Prostate gland (tissue), 2 donors: ENCODE results near the gene RPL29. TPM values are rescaled to one million over a fixed set of nuclear protein-coding genes. Genes with fewer than 3 reads are reported as not detected.

Experiments used
- DNase-seq: peaks from one replicate; pipeline ENCODE4 v3.0.0-alpha.2; 2019; ENCODE audit warnings: low spot score
- H3K27ac ChIP-seq, 2 donors: fragments of 200-600 bp; sonication (generic); 2 replicates each; pipeline ENCODE4 v1.5.1; 2017 to 2019
- H3K27me3 ChIP-seq: fragments of 200-600 bp; sonication (generic); replicated peaks from 2 replicates; pipeline ENCODE4 v1.5.1; 2019; ENCODE audit not compliant: insufficient read depth
- H3K36me3 ChIP-seq, 2 donors: fragments of 200-600 bp; sonication (generic); 1 replicate in 1 of 2; 2 replicates in 1 of 2; pipeline versions ENCODE4 v1.5.1 to v1.8.1; 2017 to 2019
- H3K4me1 ChIP-seq: fragments of 200-600 bp; sonication (generic); replicated peaks from 2 replicates; pipeline ENCODE4 v1.5.1; 2019
- H3K4me3 ChIP-seq, 2 donors: fragments of 200-600 bp; sonication (generic); 2 replicates each; pipeline ENCODE4 v1.5.1; 2017 to 2019
- H3K9me3 ChIP-seq: fragments of 200-600 bp; sonication (generic); 2 replicates; pipeline ENCODE4 v1.5.1; 2017
- POLR2A ChIP-seq: fragments of 450-650 bp; IDR thresholded peaks from one replicate; pipeline ENCODE4 v1.6.1; 2016; ENCODE audit warnings: antibody characterized with exemption, mild to moderate bottlenecking
- POLR2AphosphoS5 ChIP-seq: sonication (generic); formaldehyde crosslinking; IDR thresholded peaks from one replicate; pipeline ENCODE4 v1.6.1; 2017; ENCODE audit warnings: antibody characterized with exemption
- WGBS: methylation state at CpG from one replicate; pipeline ENCODE4 v1.1.5; 2018; 5-methylcytosine and 5-hydroxymethylcytosine counted together
- intact Hi-C: fragments of 100-400 bp; cut with DNase I; formaldehyde crosslinking; loops from one replicate; pipeline ENCODE4 v1.14.2; 2022
- total RNA-seq, 2 donors: library from RNA; depleted of rRNA; stranded (reverse); fragments of >200 nt; gene quantifications; one replicate each; pipeline ENCODE4 v1.1.0, GENCODE V29; 2016
- TF ChIP-seq, protein P1 (sequence below), 4 experiments: fragments of 200-600 bp in 2 of 4; fragments of 450-650 bp in 2 of 4; sonication (generic) in 2 of 4; IDR thresholded peaks; 1 replicate in 3 of 4; 2 replicates in 1 of 4; pipeline ENCODE4 v1.5.1; 2016 to 2019; ENCODE audit warnings: antibody characterized with exemption in 4 of 4, mild to moderate bottlenecking in 2 of 4, moderate library complexity in 2 of 4

The RPL29 gene
- total RNA-seq, 2 donors from 2014 or later: 1,249 to 2,015 TPM

DNA sequence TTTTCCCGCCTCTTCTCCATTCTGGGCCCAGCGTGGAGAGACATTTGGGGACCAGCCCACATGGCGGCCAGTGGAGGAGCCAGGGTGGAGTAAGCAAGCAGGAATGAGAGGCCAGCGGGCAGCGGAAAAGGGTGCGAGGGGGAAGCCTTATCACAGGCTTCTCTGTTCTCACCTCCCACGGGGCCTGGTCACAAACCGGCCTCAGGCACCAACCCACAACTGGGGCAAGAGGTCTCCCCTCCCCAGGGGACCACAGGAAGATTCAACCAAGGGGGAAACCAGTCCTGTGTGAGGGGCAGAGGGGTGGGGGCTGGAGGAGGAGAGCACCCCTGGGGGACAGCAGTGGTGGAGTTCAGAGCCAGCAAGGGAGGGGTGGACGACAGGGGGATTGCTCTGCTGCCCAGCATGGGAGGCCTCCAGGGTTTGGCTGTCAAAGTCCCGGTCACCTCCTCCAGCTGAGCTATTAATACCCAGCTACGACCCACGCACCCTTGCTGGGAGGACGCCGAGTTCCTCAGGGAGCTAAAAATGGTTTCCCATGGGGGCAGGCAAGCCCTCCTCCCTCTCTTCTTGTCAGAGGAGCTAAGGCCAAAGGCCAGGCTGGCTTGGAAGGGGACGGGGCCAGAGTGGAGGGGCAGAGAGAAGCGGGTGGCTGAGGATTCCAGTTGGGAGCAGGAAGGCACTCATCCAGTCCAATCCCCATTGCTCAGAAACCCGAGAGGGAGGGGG is 23.8 kb upstream of the RPL29 start:
- 58% methylated on average over 17 of the region's 17 CpGs for WGBS
- no peak overlapping the region for H3K4me3 ChIP-seq
- no peaks in the 10 kb centered on the region for H3K36me3 ChIP-seq
- no peaks in the 10 kb centered on the region for H3K27me3 ChIP-seq
- intact Hi-C loops: loop anchor here (5.0 kb wide), 1 partner anchor 33 kb away; no protein-coding TSS in a partner anchor
- DNase-seq: no peak
- peak overlapping the region; percentile 31 to 34 for H3K27ac ChIP-seq
- H3K4me1 ChIP-seq: no peaks in the 10 kb centered on the region
- no peaks in the 10 kb centered on the region for H3K9me3 ChIP-seq
- TF ChIP-seq POLR2AphosphoS5 (peak; percentile 43), POLR2A (no peak)

DNA sequence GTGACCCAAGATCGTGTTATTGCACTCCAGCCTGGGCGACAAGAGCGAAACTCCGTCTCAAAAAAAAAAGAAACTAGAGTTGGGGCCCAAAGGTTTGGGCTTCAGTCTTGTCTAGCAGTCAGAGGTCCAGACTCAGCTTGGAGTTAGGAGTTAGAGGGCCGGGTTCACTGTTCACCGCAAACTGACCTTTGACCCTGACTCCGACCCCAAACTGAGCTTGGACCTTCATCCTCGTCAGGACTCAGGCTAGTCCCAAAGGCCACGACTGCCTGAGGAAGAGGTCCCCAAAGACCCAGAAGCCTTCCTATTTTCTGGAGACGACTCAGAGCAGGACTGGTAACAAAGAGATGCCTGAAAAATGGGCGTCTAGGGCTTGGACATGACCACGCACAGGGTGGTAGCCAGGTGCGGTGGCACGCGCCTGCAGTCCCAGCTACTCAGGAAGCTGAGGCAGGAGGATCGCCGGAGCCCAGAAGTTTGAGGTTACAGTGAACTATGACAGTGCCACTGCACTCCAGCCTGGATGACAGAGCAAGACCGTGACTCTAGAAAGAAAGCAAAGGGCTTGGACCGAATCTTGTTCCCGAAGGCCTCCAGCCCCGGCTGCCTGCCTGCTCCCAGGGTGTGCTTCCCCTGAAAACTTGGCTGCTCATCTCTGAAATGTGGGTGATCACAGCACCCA is 22.8 kb upstream of the RPL29 start:
- no peaks in the 10 kb centered on the region for H3K36me3 ChIP-seq
- H3K9me3 ChIP-seq: no peaks in the 10 kb centered on the region
- TF ChIP-seq POLR2A: no peak
- TF ChIP-seq, protein P1, sequence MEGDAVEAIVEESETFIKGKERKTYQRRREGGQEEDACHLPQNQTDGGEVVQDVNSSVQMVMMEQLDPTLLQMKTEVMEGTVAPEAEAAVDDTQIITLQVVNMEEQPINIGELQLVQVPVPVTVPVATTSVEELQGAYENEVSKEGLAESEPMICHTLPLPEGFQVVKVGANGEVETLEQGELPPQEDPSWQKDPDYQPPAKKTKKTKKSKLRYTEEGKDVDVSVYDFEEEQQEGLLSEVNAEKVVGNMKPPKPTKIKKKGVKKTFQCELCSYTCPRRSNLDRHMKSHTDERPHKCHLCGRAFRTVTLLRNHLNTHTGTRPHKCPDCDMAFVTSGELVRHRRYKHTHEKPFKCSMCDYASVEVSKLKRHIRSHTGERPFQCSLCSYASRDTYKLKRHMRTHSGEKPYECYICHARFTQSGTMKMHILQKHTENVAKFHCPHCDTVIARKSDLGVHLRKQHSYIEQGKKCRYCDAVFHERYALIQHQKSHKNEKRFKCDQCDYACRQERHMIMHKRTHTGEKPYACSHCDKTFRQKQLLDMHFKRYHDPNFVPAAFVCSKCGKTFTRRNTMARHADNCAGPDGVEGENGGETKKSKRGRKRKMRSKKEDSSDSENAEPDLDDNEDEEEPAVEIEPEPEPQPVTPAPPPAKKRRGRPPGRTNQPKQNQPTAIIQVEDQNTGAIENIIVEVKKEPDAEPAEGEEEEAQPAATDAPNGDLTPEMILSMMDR (IDR thresholded peaks at IDR 0.05): no peak
- no peak for TF ChIP-seq POLR2AphosphoS5
- H3K4me1 ChIP-seq: no peaks in the 10 kb centered on the region
- H3K27ac ChIP-seq: no peak overlapping the region
- H3K4me3 ChIP-seq: no peak overlapping the region
- H3K27me3 ChIP-seq: no peaks in the 10 kb centered on the region
- 93% methylated on average over 21 of the region's 21 CpGs for WGBS
- DNase-seq: no peak
- intact Hi-C loops: loop anchor here (5.0 kb wide), 1 partner anchor 34 kb away; no protein-coding TSS in a partner anchor

GRCh38 chr3:52017586-52017985 is 21.9 kb upstream of the RPL29 start:
- Histone ChIP-seq H3K9me3 (no peaks in the 10 kb centered on the region), H3K4me1 (no peaks in the 10 kb centered on the region), H3K27me3 (no peaks in the 10 kb centered on the region), H3K27ac (no peak overlapping the region), H3K36me3 (no peaks in the 10 kb centered on the region), H3K4me3 (no peak overlapping the region)
- TF ChIP-seq POLR2AphosphoS5 (no peak), POLR2A (no peak)
- TF ChIP-seq, protein P1 (IDR thresholded peaks at IDR 0.05): no peak
- 80% methylated on average over 11 of the region's 11 CpGs for WGBS
- DNase-seq: no peak
- intact Hi-C loops: loop anchor here (5.0 kb wide), 1 partner anchor 35 kb away; no protein-coding TSS in a partner anchor

GRCh38 chr3:52015438-52016228 is 19.9 kb upstream of the RPL29 start:
- Histone ChIP-seq H3K9me3 (no peaks in the 10 kb centered on the region), H3K4me3 (no peak overlapping the region), H3K27ac (no peak overlapping the region), H3K36me3 (no peaks in the 10 kb centered on the region), H3K27me3 (no peaks in the 10 kb centered on the region), H3K4me1 (no peaks in the 10 kb centered on the region)
- intact Hi-C loops: loop anchor here (5.0 kb wide), 1 partner anchor 37 kb away; no protein-coding TSS in a partner anchor
- no peak for TF ChIP-seq POLR2A
- TF ChIP-seq, protein P1 (IDR thresholded peaks at IDR 0.05): no peak
- TF ChIP-seq POLR2AphosphoS5: no peak
- 89% methylated on average over 13 of the region's 13 CpGs for WGBS
- DNase-seq: no peak

GRCh38 chr3:52014613-52015012 is 18.9 kb upstream of the RPL29 start:
- no peak for TF ChIP-seq POLR2A
- TF ChIP-seq, protein P1 (IDR thresholded peaks at IDR 0.05): no peak
- no peak for TF ChIP-seq POLR2AphosphoS5
- Histone ChIP-seq H3K27me3 (no peaks in the 10 kb centered on the region), H3K4me1 (no peaks in the 10 kb centered on the region), H3K9me3 (no peaks in the 10 kb centered on the region), H3K4me3 (no peak overlapping the region), H3K36me3 (no peaks in the 10 kb centered on the region), H3K27ac (no peak overlapping the region)
- intact Hi-C loops: loop anchor here (5.0 kb wide), 1 partner anchor 38 kb away; no protein-coding TSS in a partner anchor
- WGBS: 76% methylated on average over 8 of the region's 8 CpGs
- no peak for DNase-seq
